H9 (cell line): Measurements from ENCODE around the gene SMIM1. TPM values are rescaled to one million over a fixed set of nuclear protein-coding genes. Genes with fewer than 3 reads are reported as not detected.

ENCODE experiments used
- DNase-seq: peaks from one replicate; pipeline ENCODE4 v3.0.0-alpha.2; 2017
- H2AFZ ChIP-seq: one replicate; pipeline ENCODE4 v1.6.1; 2013; ENCODE audit warnings: mild to moderate bottlenecking, low read length, control low read depth, moderate library complexity
- H2AK5ac ChIP-seq: 2 replicates; pipeline ENCODE4 v1.6.1; 2013; ENCODE audit warnings: low read length, control low read depth, mixed read lengths; ENCODE audit not compliant: insufficient read length
- H2BK120ac ChIP-seq: one replicate; pipeline ENCODE4 v1.6.1; 2013; ENCODE audit warnings: low read depth, mild to moderate bottlenecking, low read length, control low read depth, inconsistent platforms; ENCODE audit not compliant: poor library complexity, severe bottlenecking
- H2BK12ac ChIP-seq: 2 replicates; pipeline ENCODE4 v1.6.1; 2013; ENCODE audit warnings: low read length, control low read depth, mixed read lengths, low read depth; ENCODE audit not compliant: insufficient read length
- H2BK15ac ChIP-seq: 2 replicates; pipeline ENCODE4 v1.6.1; 2013; ENCODE audit warnings: low read depth, low read length, control low read depth
- H2BK20ac ChIP-seq: one replicate; pipeline ENCODE4 v1.6.1; 2013; ENCODE audit warnings: low read depth, mild to moderate bottlenecking, low read length, control low read depth, inconsistent platforms; ENCODE audit not compliant: poor library complexity, severe bottlenecking
- H2BK5ac ChIP-seq: 2 replicates; pipeline ENCODE4 v1.6.1; 2013; ENCODE audit warnings: low read length, control low read depth, mixed read lengths; ENCODE audit not compliant: insufficient read length
- H3K14ac ChIP-seq: 2 replicates; pipeline ENCODE4 v1.6.1; 2013; ENCODE audit warnings: low read length, control low read depth; ENCODE audit not compliant: insufficient read depth
- H3K18ac ChIP-seq: 2 replicates; pipeline ENCODE4 v1.6.1; 2013; ENCODE audit warnings: low read depth, mild to moderate bottlenecking, mixed read lengths, low read length, control low read depth; ENCODE audit not compliant: insufficient read length
- H3K23ac ChIP-seq: 2 replicates; pipeline ENCODE4 v1.6.1; 2013; ENCODE audit warnings: low read length, control low read depth, mixed read lengths, low read depth; ENCODE audit not compliant: insufficient read length
- H3K23me2 ChIP-seq: 2 replicates; pipeline ENCODE4 v1.6.1; 2013; ENCODE audit warnings: low read depth, mild to moderate bottlenecking, mixed read lengths, low read length, control low read depth; ENCODE audit not compliant: insufficient read length, poor library complexity, severe bottlenecking
- H3K27ac ChIP-seq: 2 replicates; pipeline ENCODE4 v1.5.1; 2013; ENCODE audit warnings: low read length, control low read depth, mixed read lengths, low read depth; ENCODE audit not compliant: insufficient read length
- H3K27me3 ChIP-seq: 2 replicates; pipeline ENCODE4 v1.6.1; 2013; ENCODE audit warnings: low read length, control low read depth, inconsistent platforms; ENCODE audit not compliant: insufficient read depth
- H3K4ac ChIP-seq: 2 replicates; pipeline ENCODE4 v1.6.1; 2013; ENCODE audit warnings: low read depth, mild to moderate bottlenecking, control low read depth, inconsistent platforms, low read length, moderate library complexity
- H3K4me1 ChIP-seq: 2 replicates; pipeline ENCODE4 v1.6.1; 2013; ENCODE audit warnings: low read length, control low read depth, inconsistent platforms; ENCODE audit not compliant: insufficient read depth
- H3K4me2 ChIP-seq: 2 replicates; pipeline ENCODE4 v1.6.1; 2013; ENCODE audit warnings: low read length, control low read depth, mixed read lengths; ENCODE audit not compliant: insufficient read length, insufficient read depth
- H3K56ac ChIP-seq: 2 replicates; pipeline ENCODE4 v1.6.1; 2013; ENCODE audit warnings: low read depth, mild to moderate bottlenecking, mixed read lengths, low read length, control low read depth; ENCODE audit not compliant: insufficient read length
- H3K79me1 ChIP-seq: 2 replicates; pipeline ENCODE4 v1.6.1; 2013; ENCODE audit warnings: low read depth, mild to moderate bottlenecking, moderate library complexity, low read length, control low read depth, inconsistent platforms; ENCODE audit not compliant: insufficient read depth, poor library complexity, severe bottlenecking
- H3K79me2 ChIP-seq: 2 replicates; pipeline ENCODE4 v1.6.1; 2013; ENCODE audit warnings: low read length, control low read depth, inconsistent platforms; ENCODE audit not compliant: insufficient read depth
- H3K9ac ChIP-seq: 2 replicates; pipeline ENCODE4 v1.6.1; 2013; ENCODE audit warnings: low read length, control low read depth, mixed read lengths; ENCODE audit not compliant: insufficient read length; ENCODE audit errors: extremely low read depth
- H3K9me3 ChIP-seq: one replicate; pipeline ENCODE4 v1.6.1; 2013; ENCODE audit warnings: low read depth, low read length, inconsistent platforms; ENCODE audit not compliant: control insufficient read depth
- H3T11ph ChIP-seq: one replicate; pipeline ENCODE4 v1.6.1; 2013; ENCODE audit warnings: mild to moderate bottlenecking, low read length, control low read depth, inconsistent platforms
- H4K20me1 ChIP-seq: one replicate; pipeline ENCODE4 v1.6.1; 2013; ENCODE audit not compliant: control insufficient read depth, insufficient read length, insufficient read depth
- H4K5ac ChIP-seq: 2 replicates; pipeline ENCODE4 v1.6.1; 2013; ENCODE audit warnings: low read depth, mild to moderate bottlenecking, mixed read lengths, low read length, control low read depth; ENCODE audit not compliant: insufficient read length
- H4K8ac ChIP-seq: replicated peaks from 2 replicates; pipeline ENCODE4 v1.6.1; 2013; ENCODE audit warnings: low read length, control low read depth, mixed read lengths, low read depth; ENCODE audit not compliant: insufficient read length
- H4K91ac ChIP-seq: 2 replicates; pipeline ENCODE4 v1.6.1; 2013; ENCODE audit warnings: low read depth, mild to moderate bottlenecking, moderate library complexity, mixed read lengths, low read length, control low read depth; ENCODE audit not compliant: insufficient read length
- H3K27ac Mint-ChIP-seq, 3 experiments: 2 replicates in 2 of 3; 3 replicates in 1 of 3; pipeline ENCODE4 v1.8.0; 2020 to 2021; ENCODE audit warnings: mixed read lengths in 3 of 3, mild to moderate bottlenecking in 1 of 3, moderate library complexity in 1 of 3
- H3K27me3 Mint-ChIP-seq: 2 replicates; pipeline ENCODE4 v1.8.0; 2021; ENCODE audit warnings: low read depth, mild to moderate bottlenecking, moderate library complexity, mixed read lengths
- H3K36me3 Mint-ChIP-seq, 3 experiments: 2 replicates in 2 of 3; 3 replicates in 1 of 3; pipeline ENCODE4 v1.8.0; 2020 to 2021; ENCODE audit warnings: low read depth in 3 of 3, mixed read lengths in 3 of 3; ENCODE audit not compliant: insufficient read depth in 1 of 3
- H3K4me1 Mint-ChIP-seq, 2 experiments: 2 replicates each; pipeline ENCODE4 v1.8.0; 2020; ENCODE audit warnings: mixed read lengths in 2 of 2
- H3K4me3 Mint-ChIP-seq, 2 experiments: 2 replicates in 1 of 2; 3 replicates in 1 of 2; pipeline ENCODE4 v1.8.0; 2020 to 2021; ENCODE audit warnings: mild to moderate bottlenecking in 2 of 2, mixed read lengths in 2 of 2, moderate library complexity in 1 of 2
- H3K9me3 Mint-ChIP-seq, 2 experiments: 2 replicates in 1 of 2; 3 replicates in 1 of 2; pipeline ENCODE4 v1.8.0; 2020; ENCODE audit warnings: mild to moderate bottlenecking in 2 of 2, mixed read lengths in 2 of 2, moderate library complexity in 1 of 2
- CTCF ChIP-seq: fragments of 200-600 bp; sonication (generic); conservative IDR thresholded peaks from 3 replicates; pipeline ENCODE4 v1.8.0; 2021; ENCODE audit warnings: antibody characterized with exemption, mild to moderate bottlenecking
- WGBS: extraction: QIAGEN DNeasy Blood & Tissue Kit; methylation state at CpG from one replicate; pipeline ENCODE4 v1.1.7; 2013; ENCODE audit warnings: missing lambda C conversion rate, low lambda C conversion rate, mixed read lengths; ENCODE audit not compliant: insufficient read length; ENCODE audit errors: extremely low coverage; 5-methylcytosine and 5-hydroxymethylcytosine counted together
- total RNA-seq: library from RNA; stranded (reverse); gene quantifications from 2 replicates; pipeline ENCODE4 v1.2.1, GENCODE V29; 2021

The SMIM1 gene
- total RNA-seq, 1 experiment from 2014 or later, result 5.3 TPM

- no peak for DNase-seq
- Mint-ChIP-seq H3K4me1 (0 out of 4 replicates have a peak, but pooled peaks cover 0 to 2% of the 10 kb centered on the region in 2 experiments), H3K27me3 (no peaks in the 10 kb centered on the region), H3K36me3 (peaks cover 6 to 47% (median 20%) of the 10 kb centered on the region in 3 experiments; a peak in 6 of 7 replicates), H3K9me3 (no peaks in the 10 kb centered on the region), H3K4me3 (no peak overlapping the region), H3K27ac (peak overlapping the region in 1 of 3 experiments; percentile 24; a peak in 1 of 7 replicates)
- Histone ChIP-seq H2AFZ (no peak overlapping the region), H3K4me2 (no peak overlapping the region), H3K79me2 (no peaks in the 10 kb centered on the region), H4K20me1 (no peaks in the 10 kb centered on the region), H4K8ac (no peak overlapping the region), H2BK120ac (no peak overlapping the region), H2BK15ac (no peak overlapping the region), H3K18ac (no peak overlapping the region), H3K23ac (no peak overlapping the region), H3K27ac (no peak overlapping the region), H3K4me1 (no peaks in the 10 kb centered on the region), H2AK5ac (no peak overlapping the region), H3K4ac (no peak overlapping the region), H3K23me2 (no peaks in the 10 kb centered on the region), H4K91ac (no peak overlapping the region), H2BK20ac (no peak overlapping the region), H3T11ph (no peak overlapping the region), H3K9me3 (no peaks in the 10 kb centered on the region), H4K5ac (no peak overlapping the region), H3K27me3 (no peaks in the 10 kb centered on the region), H3K14ac (no peak overlapping the region), H3K9ac (no peak overlapping the region), H2BK12ac (no peak overlapping the region), H3K56ac (no peak overlapping the region), H2BK5ac (no peak overlapping the region), H3K79me1 (no peaks in the 10 kb centered on the region)
- WGBS, result no CpG with 5 or more reads among the region's 8 CpGs
- no peak for TF ChIP-seq CTCF
These were observed 52.1 kb downstream of the SMIM1 start for GRCh38 chr1:3824650-3825049.
